Kasumi-1 (cell line): ENCODE data around the gene TMC3.
"Not testable (repeated sequence)": the region's sequence is repeated elsewhere in the genome, so short reads cannot be mapped to it uniquely, and the experiment has no call there.

Experiments
- DNase-seq, 2 experiments: peaks; one replicate each; lab custom pipeline; 2025; lab: John Stamatoyannopoulos, UW

Gene TMC3

DNA sequence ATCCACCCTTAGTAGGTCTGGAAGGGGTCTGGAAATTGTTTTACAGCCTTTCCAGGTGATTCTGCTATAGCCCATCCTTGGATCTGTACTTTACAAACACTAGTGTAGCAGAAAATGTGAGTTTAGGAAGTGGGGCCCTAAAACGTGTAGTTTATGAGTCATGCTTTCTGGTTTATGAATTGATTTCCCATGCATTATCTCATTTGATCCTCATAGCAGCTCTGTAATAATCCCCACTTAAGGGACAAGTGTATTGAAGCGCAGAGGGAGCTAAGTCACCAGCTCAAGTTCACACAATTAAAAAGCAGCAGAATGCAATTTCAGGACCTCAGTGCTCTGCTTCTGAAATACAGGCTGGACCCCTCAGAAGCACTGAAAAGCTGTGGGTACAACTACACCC lies 27.4 kb downstream of the TMC3 start:
- no peak for DNase-seq

DNA sequence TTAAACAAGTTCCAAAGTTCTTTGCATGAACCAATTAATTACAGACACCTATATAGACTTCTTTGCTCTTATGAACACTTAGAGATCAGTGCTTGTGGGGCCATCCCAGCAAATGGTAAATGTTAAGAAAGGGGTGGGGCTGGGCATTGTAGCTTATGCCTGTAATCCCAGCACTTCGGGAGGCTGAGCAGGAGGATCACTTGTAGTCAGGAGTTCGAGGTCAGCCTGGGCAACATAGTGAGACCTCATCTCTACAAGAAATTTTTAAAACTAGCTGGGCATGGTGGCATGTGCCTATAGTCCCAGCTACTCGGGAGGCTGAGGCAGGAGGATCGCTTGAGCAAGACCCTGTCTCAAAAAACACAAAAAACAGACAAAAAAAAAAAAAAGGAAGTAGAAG lies 30.6 kb downstream of the TMC3 start:
- DNase-seq = no peak

DNA sequence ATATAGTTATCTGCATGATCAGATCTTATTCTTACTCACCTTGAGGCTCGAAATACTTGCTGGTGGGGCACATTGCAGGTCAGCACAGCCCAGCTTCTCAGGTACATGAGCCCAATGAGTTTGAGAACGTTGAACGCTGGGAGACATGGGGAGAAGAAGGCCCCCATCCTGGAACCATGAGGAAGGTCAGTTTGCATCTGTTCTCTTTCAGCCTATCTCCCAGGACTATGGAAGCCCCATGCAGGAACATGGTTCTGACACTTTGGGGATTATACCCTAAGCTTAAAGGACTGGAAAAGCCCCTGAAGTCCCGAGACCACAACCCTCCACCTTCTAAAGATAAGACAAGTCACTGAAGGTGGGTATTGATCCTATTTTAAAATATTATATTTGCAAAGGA lies 32.7 kb downstream of the TMC3 start:
- DNase-seq = no peak

DNA sequence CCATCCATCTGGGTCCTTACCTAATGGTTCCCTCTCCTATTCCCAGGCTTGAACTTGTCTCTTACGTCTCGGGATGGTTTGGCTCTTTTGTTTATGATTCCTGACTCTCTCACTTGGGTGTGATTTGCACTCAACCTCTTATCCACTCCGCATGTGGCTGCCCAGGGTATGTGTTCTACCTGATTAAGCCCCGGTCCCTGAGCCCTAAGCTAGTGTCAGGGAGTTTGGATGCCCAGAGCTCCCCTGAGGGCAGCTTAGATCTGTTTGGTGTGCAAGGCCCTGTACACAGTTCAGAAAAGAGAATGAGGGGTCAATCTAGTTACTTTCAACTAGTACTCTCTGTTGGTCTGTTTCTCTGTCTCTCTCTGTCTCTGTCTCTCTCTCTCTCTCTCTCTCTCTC lies 34.2 kb downstream of the TMC3 start:
- DNase-seq = no peak

DNA sequence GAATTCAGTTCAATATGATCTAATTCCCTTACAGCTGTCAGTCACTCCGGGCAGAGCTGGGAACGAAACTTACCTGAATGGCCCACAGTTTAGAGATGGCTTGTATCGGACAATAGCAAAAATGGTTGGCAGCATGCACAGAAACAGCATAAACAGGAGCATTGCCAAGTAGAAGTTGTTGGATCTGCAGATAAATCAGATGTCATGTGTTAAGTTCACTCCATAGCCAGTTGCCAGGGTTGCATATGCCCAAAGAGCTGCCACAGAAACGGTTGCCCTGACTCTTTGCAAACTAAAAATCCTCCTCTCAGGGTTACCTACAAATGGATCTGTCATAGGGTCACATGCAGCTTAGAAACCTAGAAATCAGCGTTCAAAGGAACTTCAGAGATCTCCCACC lies 34.7 kb downstream of the TMC3 start:
- no peak for DNase-seq

DNA sequence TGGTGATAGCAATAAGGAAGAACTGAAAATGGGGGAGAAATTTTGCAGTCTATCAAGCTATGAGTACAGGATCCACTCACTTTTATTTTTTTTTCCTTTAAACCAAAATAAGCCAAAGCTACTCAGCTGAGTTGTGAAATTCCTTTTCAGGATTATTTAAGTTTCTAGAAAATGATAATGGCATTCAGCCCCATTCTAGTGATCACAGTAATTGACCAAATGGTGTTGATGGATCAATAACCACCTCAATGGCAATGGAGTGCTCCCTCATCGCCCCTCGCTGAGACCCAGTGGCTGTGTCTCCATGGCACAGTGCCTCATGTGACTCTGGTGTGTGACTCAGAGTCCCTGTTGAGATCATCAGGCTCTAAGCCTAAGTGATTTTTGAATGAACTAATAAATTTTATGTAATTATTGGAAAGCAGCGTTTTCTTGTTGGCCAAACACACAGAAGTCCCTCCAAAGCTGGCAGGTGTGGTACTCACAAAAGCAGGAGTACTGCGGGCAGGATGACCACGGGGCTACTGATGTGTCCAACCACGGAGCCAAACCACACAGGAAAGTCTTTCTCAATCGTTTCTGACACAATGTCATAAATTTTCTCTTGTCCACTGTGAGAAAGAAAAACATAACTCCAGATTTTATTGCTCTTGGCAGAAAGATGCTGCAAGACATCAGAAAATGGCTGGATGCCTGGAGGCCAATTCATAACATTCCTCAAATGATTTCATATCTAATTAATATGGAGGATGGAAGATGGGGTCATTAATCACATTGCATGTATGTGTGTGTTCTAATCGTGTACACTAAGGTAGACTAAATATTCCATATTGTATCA lies 35.6 kb downstream of the TMC3 start:
- DNase-seq = no peak

DNA sequence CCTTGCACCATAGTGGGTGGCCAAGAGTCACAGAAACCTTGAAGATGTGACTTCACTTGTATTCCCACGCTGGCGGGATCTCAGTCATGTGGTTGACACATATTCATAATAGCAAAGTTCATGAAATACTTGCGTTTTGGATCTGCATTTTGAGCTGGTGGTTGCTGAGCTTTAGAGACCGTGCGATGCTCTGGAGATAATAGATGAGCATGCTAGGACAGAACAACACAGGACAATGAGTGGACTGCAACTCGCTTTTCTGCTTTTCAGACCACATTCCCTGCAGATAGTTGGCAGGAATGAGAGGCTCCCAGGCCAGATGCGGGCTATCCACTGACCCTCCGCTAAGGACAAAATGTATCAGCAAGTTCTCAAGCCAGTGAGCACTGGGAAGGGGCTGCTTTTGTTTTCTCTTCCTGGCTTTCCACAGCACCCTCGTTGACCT lies 36.3 kb downstream of the TMC3 start:
- DNase-seq = no peak

DNA sequence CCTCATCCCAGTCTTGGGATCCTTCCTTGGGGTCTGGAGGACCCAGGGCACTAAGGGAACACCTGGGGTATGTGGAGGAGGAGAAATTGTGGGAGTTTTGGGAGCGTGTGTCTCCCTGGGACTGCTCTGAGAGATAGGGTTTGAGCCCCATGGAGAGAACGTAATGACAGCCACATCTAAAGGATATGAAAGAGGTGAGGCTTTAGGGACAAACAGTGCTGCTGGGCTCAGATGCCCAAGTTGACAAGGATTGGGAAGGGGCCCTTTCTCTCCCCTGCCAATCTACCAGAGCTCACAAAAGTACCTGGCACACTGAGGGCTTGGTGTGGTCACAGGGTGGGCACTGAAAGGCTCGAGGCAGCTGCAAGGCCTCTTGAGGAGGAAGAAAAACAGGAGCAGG lies 36.8 kb downstream of the TMC3 start:
- no peak for DNase-seq

DNA sequence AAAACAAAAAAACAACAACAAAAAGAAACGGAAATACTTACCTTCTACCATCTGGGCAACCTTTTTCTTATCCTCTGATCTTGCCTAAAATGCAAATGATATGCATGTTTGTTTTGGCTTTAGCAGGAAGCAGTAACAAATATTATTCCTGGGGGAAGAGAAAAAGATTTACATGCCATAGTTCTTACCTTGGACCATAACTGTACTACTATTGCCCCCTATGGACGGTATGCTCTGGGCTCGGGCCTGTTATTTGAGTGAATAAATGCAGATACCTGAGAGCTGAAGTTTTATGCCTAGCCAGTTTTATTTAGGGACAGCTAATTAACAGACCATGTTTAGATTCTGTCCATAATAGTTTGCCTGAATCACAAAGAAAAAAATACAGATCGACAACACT lies 37.4 kb downstream of the TMC3 start:
- peak; percentile 42 to 47 for DNase-seq

DNA sequence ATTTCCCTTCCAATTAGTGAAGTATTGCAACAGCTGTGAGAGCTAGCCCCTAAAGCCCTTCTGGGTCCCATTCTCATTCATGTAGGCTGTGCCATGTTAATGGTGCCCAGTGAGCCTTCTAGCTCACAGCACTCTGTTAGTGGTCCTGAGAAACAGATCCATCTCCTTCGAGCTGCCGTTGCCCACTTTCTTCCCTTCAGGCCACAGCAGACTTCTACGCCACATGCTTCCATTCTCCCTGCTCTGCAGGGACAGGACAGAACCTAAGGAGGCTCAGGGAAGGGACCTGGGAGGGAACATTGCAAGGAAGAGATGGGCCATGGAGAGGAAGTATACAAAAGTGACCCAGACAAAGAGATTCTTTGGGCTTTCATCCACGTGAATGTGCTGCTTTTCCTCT lies 38.4 kb downstream of the TMC3 start:
- no peak for DNase-seq

DNA sequence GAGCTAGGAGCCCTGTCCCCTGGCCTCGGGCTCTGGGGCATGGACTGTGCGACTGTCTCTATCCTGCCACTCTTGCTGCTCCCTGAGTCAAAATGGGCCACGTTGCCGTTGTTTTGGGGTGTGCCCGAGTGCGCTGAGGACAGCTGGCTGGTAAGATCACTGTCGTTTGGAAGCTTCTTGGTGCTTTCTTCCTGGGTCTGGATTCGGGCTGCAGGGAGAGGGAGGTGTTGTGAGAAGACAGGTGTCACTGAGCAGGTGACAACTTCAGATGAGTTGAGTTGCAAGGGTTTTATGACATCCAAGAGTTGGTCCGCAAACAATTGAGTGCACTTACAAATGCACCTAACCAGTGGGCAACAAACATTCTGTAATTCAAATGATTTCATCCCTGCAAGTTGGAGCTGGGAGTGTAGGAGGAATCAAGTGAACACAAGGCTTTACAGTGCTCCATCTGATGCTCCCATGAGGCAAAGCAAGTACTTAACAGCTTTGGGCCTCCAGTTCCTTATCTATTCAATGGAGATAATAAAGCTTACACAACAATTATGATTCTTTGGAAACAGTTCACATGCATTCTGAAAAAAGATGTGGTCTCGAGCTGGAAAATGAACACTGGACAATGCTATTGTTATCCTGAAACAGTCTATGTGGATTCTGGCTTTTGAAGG lies 39.1 kb downstream of the TMC3 start:
- DNase-seq = no peak

DNA sequence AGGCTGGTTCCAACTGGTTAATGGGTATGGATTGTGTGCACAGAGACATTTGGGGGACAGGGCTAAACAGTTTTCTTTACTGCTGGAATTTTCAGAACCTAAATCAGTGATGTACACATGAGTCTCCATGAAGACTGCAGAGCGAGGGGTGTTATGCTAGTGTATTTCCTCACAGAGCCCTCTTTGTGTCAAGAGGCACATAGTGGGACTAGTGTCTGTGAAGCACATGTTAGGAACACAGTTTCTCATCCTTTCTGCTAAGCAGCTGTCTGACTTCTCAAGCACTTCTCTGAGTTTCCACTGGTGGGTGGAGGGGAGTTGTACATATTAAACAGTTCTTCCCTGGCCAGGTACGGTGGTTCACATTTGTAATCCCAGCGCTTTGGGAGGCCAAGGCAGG lies 40.6 kb downstream of the TMC3 start:
- DNase-seq = no peak

DNA sequence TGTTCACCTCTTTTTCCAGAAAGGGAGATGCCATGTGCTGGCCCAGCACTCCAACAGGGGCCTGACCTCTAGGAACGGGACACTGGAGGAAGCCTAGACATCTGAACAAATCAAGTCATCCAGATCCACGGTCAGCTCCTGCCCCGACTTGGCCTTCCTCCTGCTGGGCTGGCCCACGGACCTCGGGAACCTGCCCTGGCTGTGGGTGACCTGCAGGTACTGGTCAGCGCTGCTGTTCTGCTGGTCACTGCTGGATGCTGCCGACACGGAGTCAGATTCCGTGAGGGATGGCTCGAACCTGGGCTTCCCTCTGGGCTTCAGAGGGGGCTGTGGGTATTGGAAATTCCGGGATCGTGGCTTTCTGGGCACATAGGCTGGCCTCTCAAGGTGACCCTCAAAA lies 41.7 kb downstream of the TMC3 start:
- DNase-seq = no peak

DNA sequence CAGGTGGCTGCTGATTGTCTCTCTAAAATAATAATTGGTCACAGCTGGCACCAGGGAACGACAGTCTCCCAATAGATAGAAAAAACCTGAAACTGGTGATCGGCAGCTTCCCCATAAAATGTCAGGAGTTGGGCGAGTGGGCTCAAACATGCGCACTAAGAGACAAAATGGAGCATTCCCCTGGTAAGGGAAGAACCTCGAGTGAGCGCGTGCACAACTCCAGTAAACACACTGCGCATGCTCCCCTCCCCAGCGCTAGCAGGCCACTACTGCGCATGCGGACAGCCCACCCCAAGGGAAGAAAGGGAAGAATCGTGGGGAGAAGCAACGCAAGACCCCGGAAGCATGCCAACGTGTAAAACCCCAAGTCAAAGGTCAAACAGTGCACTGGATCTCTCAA lies 42.4 kb downstream of the TMC3 start:
- no peak for DNase-seq

DNA sequence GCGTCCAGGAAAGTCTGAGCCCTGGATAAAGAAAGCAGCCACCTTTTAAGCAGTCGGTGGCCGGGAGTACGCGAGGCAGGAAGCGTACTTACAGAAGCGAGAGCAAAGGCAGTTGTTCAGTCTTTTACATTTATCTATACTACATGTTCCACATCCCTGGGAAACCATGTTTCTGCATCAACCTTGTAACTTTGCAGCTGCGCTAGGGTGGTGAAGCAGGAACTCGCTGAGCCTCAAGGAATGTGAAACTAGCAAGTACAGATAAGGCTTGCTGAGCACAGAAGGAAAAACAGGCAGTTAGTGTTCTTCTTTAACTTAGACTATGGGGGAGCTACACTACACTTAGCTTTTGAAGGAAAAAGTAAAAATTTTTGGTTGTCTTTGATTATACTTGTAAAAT lies 42.9 kb downstream of the TMC3 start:
- DNase-seq = not testable (repeated sequence)

DNA sequence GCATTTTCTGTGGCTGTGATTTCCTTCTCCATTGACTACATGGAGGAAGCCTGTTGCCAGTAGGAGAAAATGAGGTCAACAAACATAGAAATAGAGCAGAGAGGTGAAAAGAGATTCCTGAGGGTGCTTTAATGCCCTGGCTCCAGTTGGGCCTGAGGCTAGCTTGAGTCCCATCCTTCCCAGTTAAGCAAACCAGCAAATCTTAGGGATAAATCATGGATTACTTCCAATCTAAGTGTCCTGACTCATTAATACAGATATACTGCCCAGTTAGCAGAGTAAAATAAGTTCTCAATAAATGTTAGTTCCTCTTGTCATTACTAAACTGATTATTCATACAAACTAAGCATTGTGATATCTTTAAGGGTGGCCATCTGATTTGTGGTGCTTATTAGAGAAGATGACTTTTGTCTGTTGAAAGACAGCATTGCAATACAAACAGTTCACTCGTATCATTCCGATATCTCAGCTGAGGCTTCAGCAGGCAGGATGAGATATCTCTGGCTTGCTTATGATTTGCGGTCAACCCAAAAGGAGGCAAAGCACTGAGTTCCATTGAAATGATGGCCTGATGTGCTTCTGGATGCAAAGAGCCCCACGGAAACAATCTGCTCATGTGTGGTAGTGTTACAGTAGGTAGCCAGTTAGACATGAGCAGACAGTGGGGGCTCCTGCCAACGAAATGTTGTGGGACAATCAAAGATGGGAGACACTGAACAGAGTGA lies 43.5 kb downstream of the TMC3 start:
- no peak for DNase-seq

DNA sequence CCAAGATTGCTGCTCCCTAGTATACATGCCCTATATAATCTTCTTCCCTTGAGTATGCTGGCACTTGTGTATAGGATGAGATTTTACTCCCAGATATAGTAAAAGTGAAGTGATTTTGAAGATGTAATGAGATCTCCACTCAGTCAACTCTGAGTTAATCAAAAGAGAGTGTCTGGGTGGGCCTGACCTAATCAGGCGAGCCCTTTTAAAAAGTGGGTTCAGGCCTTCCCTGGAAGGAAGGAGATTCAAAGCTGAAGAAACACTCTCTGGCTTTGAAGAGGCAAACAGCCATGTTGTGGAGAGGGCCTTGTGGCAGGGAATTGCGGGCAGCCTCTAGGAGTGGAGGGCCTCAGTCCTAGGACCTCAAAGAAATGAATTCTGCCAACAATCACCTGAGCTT lies 44.6 kb downstream of the TMC3 start:
- DNase-seq = no peak

DNA sequence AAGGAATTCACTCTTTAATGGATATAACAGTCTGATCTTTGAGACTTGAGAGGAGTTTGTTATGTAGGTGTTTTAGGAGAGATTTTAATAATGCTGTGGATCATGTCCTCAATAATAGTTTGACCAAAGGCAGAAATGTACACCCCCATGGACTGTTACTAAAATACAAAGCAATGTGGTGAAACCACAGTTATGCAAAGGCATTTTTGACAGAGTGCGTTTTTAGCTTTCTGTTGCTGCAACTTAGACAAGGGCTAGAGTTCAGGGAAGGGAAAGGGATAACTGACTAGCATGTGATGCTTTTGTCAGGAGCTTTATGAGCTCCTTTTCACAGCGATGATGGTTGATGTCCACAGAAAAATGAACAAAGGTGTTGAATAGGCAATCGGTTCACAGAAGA lies 46.5 kb downstream of the TMC3 start:
- no peak for DNase-seq

DNA sequence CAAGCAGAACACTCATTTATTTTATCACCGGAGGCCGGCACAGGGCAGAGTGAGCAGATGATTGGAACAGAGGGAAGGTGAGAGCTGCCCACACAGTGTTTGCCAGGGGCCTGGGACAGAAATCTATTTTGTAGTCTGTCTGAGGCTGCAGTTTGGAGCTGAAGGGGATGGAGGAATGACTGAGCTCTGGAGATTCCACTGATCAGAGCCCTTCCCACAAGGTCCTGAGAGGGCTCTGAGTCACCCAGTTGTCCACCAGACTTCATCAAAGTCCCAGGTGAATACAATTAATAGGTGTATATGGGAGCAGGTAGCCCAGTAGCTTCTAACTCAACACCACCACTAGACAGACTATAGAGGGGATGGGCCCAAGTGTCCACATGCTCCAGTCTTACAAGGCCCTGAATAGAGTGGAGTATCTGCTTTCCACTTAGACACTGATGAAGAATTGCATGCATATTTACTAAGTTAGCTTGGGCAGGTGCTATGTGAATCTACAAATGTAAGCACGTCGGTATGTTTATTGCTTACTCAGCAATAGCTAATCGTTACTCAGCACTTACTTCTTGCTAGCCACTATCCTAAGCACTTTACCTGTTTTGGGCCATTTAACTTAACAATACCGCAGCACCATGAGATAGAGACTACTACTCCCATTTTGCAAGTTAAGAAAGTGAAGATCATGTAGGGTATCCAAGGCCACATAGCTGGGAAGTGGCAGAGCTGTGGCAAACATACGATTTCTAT lies 47.4 kb downstream of the TMC3 start:
- no peak for DNase-seq

DNA sequence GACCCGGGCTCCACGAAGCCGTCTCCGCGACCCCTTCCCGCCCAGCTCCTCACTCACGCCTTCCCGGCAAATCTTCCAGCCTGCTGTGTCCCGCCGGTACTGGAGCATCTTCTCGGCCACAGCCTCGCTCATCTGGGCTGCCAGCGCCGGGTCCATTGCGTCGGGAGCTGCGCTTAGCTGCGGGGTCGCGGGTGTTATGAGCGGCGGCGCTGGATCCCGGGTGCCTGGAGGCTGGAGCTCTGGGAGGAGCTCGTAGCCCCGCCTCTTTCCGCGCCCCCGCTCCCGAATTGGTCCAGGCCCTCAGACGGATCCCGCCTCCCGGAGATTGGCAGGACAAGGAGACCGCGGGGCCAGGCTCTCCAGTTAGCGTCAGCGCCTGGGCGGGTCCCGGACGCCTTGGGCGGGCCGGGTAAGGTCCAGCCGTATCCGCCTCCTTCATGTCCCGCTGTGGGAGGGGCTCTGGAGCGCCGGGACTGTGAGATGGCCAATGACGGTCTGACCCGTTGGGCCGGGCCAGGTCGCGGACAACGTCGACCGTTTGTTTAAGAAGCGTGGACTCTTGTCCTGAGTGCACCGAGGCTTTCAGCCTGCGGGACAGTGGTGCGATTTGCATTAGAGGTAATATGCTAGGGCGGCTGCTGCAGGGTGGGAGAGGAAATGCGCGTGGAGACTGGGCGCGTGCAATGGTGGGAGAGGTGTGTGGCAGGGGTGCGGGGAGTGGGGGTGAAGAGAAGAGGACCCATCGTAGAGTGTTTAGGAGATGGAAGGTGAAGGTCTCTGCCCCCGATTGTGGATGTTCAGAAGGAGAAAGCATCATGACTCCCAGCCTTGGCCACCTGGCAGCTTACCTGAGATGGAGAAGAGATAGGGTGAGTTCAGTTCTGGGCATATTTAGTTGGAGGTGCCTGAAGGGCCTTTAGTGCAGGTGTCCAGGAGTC lies 49.8 kb downstream of the TMC3 start, which contains the start of gene STARD5:
Gene STARD5, minus strand, starts transcription at position 198 of the 938 bp plus-strand sequence. Its CDS starts 42 bp downstream, at position 156.
- peak; percentile 94 to 95 for DNase-seq

DNA sequence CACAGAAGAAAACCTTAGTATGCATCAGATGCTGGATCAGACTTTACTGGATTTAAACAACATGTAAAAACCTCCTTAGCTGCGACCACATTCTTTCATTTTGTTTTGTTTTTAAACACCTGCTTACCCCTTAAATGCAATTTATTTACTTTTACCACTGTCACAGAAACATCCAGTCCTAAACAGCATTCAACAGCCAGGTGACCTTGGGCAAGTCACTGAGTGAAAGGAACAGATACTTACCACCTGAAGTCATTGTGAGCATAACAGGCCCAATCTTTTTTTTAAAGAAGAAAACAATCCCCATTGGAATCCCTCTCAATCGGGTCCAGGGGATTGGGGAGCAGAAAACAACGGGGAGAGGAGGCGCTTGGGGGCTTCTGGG lies 50.5 kb downstream of the TMC3 start:
- DNase-seq = no peak
